ENCODE measurements around the gene CNPY1. TPM values are rescaled to one million over a fixed set of nuclear protein-coding genes. Genes with fewer than 3 reads are reported as not detected.

Gene CNPY1
- total and polyA plus RNA-seq, 4 donors: not detected

DNA sequence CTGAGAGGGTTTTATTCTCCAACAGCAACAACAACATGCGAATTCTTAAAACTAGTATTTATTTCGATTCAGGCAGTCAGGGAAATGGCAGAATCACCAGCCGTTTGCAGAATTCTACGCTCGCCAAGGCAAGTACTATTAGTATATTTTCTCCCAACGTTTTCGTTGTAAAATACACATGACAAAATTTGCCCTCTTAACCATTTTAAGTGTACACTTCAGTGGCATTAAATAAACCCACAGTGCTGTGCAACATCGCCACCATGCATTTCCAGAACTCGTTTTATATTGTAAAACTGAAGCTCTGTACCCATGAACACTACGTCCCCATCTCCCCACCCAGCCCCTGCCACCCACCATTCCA is 77.6 kb downstream of the CNPY1 start:
- no peak overlapping the region for H3K27ac ChIP-seq (ENCODE audit: low read depth in 1 of 2, low read length in 2 of 2)
- H3K4me3 ChIP-seq (ENCODE audit: low read depth in 1 of 3, low read length in 3 of 3): no peak overlapping the region
- no peak overlapping the region for H3K9ac ChIP-seq (ENCODE audit: low read depth in 1 of 2, low read length in 2 of 2)
- TF ChIP-seq RAD21 (IDR thresholded peaks at IDR 0.05) (no peak), HNF4A (conservative IDR thresholded peaks at IDR 0.05) (no peak), NR2F2 (IDR thresholded peaks at IDR 0.05) (no peak), SP1 (IDR thresholded peaks at IDR 0.05) (no peak), YY1 (IDR thresholded peaks at IDR 0.05) (no peak), JUND (IDR thresholded peaks at IDR 0.05) (no peak), EGR1 (IDR thresholded peaks at IDR 0.05; ENCODE audit: low read depth in 2 of 2) (no peak), GABPA (IDR thresholded peaks at IDR 0.05 in 1 of 2, conservative IDR thresholded peaks at IDR 0.05 in 1 of 2) (no peak)
- TF ChIP-seq, protein P1, sequence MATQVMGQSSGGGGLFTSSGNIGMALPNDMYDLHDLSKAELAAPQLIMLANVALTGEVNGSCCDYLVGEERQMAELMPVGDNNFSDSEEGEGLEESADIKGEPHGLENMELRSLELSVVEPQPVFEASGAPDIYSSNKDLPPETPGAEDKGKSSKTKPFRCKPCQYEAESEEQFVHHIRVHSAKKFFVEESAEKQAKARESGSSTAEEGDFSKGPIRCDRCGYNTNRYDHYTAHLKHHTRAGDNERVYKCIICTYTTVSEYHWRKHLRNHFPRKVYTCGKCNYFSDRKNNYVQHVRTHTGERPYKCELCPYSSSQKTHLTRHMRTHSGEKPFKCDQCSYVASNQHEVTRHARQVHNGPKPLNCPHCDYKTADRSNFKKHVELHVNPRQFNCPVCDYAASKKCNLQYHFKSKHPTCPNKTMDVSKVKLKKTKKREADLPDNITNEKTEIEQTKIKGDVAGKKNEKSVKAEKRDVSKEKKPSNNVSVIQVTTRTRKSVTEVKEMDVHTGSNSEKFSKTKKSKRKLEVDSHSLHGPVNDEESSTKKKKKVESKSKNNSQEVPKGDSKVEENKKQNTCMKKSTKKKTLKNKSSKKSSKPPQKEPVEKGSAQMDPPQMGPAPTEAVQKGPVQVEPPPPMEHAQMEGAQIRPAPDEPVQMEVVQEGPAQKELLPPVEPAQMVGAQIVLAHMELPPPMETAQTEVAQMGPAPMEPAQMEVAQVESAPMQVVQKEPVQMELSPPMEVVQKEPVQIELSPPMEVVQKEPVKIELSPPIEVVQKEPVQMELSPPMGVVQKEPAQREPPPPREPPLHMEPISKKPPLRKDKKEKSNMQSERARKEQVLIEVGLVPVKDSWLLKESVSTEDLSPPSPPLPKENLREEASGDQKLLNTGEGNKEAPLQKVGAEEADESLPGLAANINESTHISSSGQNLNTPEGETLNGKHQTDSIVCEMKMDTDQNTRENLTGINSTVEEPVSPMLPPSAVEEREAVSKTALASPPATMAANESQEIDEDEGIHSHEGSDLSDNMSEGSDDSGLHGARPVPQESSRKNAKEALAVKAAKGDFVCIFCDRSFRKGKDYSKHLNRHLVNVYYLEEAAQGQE (IDR thresholded peaks at IDR 0.05): no peak
- TF ChIP-seq, protein P2, sequence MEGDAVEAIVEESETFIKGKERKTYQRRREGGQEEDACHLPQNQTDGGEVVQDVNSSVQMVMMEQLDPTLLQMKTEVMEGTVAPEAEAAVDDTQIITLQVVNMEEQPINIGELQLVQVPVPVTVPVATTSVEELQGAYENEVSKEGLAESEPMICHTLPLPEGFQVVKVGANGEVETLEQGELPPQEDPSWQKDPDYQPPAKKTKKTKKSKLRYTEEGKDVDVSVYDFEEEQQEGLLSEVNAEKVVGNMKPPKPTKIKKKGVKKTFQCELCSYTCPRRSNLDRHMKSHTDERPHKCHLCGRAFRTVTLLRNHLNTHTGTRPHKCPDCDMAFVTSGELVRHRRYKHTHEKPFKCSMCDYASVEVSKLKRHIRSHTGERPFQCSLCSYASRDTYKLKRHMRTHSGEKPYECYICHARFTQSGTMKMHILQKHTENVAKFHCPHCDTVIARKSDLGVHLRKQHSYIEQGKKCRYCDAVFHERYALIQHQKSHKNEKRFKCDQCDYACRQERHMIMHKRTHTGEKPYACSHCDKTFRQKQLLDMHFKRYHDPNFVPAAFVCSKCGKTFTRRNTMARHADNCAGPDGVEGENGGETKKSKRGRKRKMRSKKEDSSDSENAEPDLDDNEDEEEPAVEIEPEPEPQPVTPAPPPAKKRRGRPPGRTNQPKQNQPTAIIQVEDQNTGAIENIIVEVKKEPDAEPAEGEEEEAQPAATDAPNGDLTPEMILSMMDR (IDR thresholded peaks at IDR 0.05; ENCODE audit: low read depth, low read length, missing input control): no peak
- TF ChIP-seq, protein P3, sequence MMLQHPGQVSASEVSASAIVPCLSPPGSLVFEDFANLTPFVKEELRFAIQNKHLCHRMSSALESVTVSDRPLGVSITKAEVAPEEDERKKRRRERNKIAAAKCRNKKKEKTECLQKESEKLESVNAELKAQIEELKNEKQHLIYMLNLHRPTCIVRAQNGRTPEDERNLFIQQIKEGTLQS (IDR thresholded peaks at IDR 0.05): no peak
- TF ChIP-seq, protein P4, sequence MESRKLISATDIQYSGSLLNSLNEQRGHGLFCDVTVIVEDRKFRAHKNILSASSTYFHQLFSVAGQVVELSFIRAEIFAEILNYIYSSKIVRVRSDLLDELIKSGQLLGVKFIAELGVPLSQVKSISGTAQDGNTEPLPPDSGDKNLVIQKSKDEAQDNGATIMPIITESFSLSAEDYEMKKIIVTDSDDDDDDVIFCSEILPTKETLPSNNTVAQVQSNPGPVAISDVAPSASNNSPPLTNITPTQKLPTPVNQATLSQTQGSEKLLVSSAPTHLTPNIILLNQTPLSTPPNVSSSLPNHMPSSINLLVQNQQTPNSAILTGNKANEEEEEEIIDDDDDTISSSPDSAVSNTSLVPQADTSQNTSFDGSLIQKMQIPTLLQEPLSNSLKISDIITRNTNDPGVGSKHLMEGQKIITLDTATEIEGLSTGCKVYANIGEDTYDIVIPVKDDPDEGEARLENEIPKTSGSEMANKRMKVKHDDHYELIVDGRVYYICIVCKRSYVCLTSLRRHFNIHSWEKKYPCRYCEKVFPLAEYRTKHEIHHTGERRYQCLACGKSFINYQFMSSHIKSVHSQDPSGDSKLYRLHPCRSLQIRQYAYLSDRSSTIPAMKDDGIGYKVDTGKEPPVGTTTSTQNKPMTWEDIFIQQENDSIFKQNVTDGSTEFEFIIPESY (IDR thresholded peaks at IDR 0.05): no peak
- H3K36me3 ChIP-seq (ENCODE audit: control insufficient read depth in 4 of 4, insufficient read depth in 3 of 4, low read depth in 1 of 4, low read length in 3 of 4): no peaks in the 10 kb centered on the region
- DNase-seq (ENCODE audit: low spot score): no peak
- H3K4me1 ChIP-seq (ENCODE audit: control insufficient read depth in 4 of 4, insufficient read depth in 4 of 4, low read length in 3 of 4): peaks cover 6 to 23% (median 14%) of the 10 kb centered on the region in 4 donors
- H3K9me3 ChIP-seq (ENCODE audit: control insufficient read depth in 4 of 4, low read length in 3 of 4): no peaks in the 10 kb centered on the region
- peaks cover 12 to 46% (median 29%) of the 10 kb centered on the region in 4 donors for H3K27me3 ChIP-seq (ENCODE audit: control insufficient read depth in 4 of 4, insufficient read depth in 4 of 4, low read length in 3 of 4)
- 16% methylated on average over 10 of the region's 10 CpGs for WGBS

DNA sequence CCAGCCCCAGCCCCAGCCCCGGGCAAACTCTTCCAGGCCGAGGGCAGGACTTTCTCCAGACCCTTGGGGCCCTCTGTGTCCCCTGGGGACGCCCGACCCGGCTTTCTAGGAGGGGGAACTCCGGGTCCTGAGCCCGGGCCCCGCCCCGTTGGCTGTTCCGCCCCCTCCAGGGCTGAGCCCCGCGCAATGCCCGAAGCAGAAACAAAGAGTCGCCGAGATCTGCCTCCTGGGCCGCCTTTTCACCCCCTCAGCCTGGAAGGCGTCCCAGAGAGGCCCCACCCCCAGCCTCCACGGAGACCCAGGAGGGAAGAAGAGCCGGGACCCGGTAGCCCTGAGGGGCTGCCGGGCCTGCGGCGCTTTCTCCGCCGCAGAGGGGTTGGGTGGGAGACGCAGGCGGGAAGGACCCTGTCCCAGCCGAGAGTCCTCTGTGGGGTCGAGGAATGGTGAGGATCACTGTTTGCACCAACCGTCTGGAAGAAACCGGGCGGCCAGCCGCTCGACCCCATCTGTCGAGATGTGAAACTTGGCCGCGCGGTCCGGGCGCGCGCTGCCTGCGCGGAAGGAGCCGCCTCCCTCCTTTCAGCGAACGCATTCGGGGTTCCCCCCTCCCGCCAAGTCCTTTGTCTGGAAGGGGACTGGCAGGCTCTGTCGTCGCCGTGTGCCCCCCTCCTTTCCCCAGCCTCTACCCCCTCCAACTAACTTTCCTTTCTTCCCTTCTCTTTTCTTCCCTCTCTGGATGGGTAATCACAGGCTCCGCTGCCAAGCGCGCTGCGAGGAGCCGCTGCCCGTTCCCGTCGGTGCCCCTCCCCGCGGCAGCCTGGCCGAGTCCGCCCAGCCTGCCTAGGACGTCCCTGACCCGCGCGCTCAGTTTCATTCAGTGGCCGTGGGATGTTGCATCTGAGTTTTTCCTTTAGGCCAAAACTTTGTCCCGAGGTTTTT is 78.2 kb downstream of the CNPY1 start:
- Histone ChIP-seq H3K9ac (ENCODE audit: low read depth in 1 of 2, low read length in 2 of 2) (no peak overlapping the region), H3K4me1 (ENCODE audit: control insufficient read depth in 4 of 4, insufficient read depth in 4 of 4, low read length in 3 of 4) (peaks cover 6 to 23% (median 14%) of the 10 kb centered on the region in 4 donors), H3K9me3 (ENCODE audit: control insufficient read depth in 4 of 4, low read length in 3 of 4) (no peaks in the 10 kb centered on the region), H3K4me3 (ENCODE audit: low read depth in 1 of 3, low read length in 3 of 3) (peak overlapping the region in 1 of 3 donors; percentile 11), H3K27me3 (ENCODE audit: control insufficient read depth in 4 of 4, insufficient read depth in 4 of 4, low read length in 3 of 4) (peaks cover 11 to 49% (median 31%) of the 10 kb centered on the region in 4 donors), H3K27ac (ENCODE audit: low read depth in 1 of 2, low read length in 2 of 2) (no peak overlapping the region), H3K36me3 (ENCODE audit: control insufficient read depth in 4 of 4, insufficient read depth in 3 of 4, low read depth in 1 of 4, low read length in 3 of 4) (no peaks in the 10 kb centered on the region)
- 3% methylated on average over 70 of the region's 70 CpGs for WGBS
- no peak for DNase-seq (ENCODE audit: low spot score)
- TF ChIP-seq JUND (IDR thresholded peaks at IDR 0.05): no peak
- TF ChIP-seq, protein P2 (IDR thresholded peaks at IDR 0.05; ENCODE audit: low read depth, low read length, missing input control): no peak
